GM12891 (cell line): ENCODE data around the gene MLC1.
A peak's percentile ranks its signal among the peaks of the same experiment; 100 is the strongest.

Experiments
- DNase-seq: peaks from one replicate; pipeline ENCODE4 v3.0.0; 2011; ENCODE audit warnings: low spot score; ENCODE audit not compliant: insufficient read length
- FAIRE-seq: peaks from 2 replicates; lab custom pipeline; 2011; peaks lifted over from hg19 to GRCh38; lab: Jason Lieb, UNC
- PAX5 ChIP-seq: IDR thresholded peaks from 2 replicates; pipeline ENCODE4 v1.6.1; 2011; ENCODE audit warnings: low read length, moderate library complexity, mild to moderate bottlenecking; ENCODE audit not compliant: insufficient read depth, severe bottlenecking
- POLR2A ChIP-seq: IDR thresholded peaks from 2 replicates; pipeline ENCODE4 v1.6.1; 2011; ENCODE audit warnings: low read depth, low read length, control low read depth
- POLR2AphosphoS5 ChIP-seq: IDR thresholded peaks from 2 replicates; pipeline ENCODE4 v1.6.1; 2011; ENCODE audit warnings: low read depth, low read length, control low read depth
- POU2F2 ChIP-seq: IDR thresholded peaks from 2 replicates; pipeline ENCODE4 v1.6.1; 2011; ENCODE audit warnings: low read depth, mild to moderate bottlenecking, control low read depth, low read length, moderate library complexity
- SPI1 ChIP-seq: IDR thresholded peaks from 2 replicates; pipeline ENCODE4 v1.6.1; 2011; ENCODE audit warnings: low read depth, low read length, control low read depth
- TAF1 ChIP-seq: IDR thresholded peaks from 2 replicates; pipeline ENCODE4 v1.6.1; 2011; ENCODE audit warnings: low read depth, low read length, control low read depth

The MLC1 gene

DNA sequence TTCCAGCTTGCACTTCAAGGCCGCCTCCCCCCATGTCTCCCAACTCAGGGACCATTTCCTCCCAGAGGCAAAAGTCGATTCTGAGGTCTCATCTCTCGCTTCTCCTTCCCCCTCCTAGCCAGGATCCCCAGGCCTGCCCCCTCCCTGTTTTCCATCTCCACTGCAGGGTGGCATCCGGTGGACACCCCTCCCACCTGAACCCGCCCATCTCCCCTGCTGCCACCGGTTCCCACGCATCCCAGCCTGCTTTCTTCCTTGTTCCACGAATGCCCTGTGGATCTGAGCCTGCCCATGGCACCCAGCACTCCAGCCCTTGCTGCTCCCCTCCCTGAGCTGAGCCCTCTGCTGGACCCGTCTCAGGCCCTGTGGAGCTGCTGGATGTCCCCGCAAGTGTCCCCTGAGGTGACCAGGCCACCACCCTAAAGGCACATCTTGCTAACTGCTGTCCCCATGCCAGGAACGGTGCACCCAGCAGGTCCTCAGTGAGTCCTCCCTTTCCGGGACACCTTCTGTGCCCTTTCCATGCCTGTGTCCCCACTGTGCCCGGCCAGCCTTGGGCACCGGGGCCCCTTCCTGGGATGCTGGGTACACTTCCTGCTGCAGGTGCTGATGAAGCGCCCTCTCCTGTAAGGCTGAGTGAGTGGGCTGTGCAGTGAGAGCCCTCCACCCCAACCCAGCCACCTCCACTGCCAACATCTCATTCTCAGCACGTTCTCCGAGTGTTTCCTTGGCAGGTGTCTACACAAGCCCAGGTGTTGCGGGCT, 73.6 kb downstream of the MLC1 start:
- FAIRE-seq = no peak

DNA sequence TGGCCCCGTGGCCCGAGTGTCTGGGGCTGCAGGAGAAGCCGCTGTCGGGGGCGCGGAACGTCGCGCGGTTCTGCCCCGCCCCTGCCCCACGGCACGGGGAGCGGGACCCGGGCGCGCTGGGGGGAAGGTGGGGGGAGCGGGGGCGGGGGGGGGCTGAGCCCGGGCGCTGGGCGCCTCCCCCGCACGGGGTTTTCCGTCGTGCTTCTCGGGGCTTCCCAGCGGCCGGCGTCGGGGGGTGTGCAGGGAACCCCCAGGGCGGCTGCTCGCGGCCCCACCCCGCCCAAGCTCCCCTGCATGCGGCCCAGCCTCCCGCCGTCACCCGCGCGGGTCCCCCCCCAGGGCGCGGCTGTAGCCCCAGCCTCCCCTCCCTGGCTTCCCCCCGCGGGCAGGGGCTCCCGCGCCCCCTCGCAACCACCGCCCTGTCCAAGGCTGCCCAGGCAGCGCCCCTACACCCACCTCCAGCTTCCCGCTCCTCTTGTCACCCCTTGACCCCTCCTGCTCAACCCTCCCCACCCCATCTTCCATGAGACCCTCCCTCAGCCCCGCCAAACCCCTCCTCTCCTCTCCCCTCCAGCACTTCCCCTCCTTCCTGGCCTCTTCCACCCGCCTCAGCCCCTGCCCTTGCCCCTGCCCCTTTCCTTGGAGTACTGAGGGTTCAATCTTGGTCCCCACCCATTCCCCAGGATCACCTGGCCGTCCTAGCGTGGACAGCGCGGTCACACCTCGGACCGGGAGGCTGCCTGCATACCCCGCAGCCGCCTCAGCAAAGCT, 74.4 kb downstream of the MLC1 start:
- TF ChIP-seq SPI1 (no peak), PAX5 (no peak), POLR2A (no peak), POU2F2 (no peak), TAF1 (no peak), POLR2AphosphoS5 (no peak)
- DNase-seq = peak; percentile 69
- FAIRE-seq = no peak

More for the DNA sequence above, 73.6 kb downstream of the MLC1 start:
- no peak for TF ChIP-seq POU2F2
- TF ChIP-seq POLR2AphosphoS5 = no peak
- no peak for TF ChIP-seq POLR2A
- no peak for TF ChIP-seq TAF1
- TF ChIP-seq SPI1 = no peak
- TF ChIP-seq PAX5 = no peak
- DNase-seq = peak; percentile 45

GRCh38 chr22:50009765-50010675, 75.2 kb downstream of the MLC1 start:
- DNase-seq = no peak
- TF ChIP-seq POU2F2 (no peak), POLR2AphosphoS5 (no peak), TAF1 (no peak), POLR2A (no peak), SPI1 (no peak)
- FAIRE-seq = peak; percentile 88
